Measurements from ENCODE around the gene DIAPH1.

Gene DIAPH1

DNA sequence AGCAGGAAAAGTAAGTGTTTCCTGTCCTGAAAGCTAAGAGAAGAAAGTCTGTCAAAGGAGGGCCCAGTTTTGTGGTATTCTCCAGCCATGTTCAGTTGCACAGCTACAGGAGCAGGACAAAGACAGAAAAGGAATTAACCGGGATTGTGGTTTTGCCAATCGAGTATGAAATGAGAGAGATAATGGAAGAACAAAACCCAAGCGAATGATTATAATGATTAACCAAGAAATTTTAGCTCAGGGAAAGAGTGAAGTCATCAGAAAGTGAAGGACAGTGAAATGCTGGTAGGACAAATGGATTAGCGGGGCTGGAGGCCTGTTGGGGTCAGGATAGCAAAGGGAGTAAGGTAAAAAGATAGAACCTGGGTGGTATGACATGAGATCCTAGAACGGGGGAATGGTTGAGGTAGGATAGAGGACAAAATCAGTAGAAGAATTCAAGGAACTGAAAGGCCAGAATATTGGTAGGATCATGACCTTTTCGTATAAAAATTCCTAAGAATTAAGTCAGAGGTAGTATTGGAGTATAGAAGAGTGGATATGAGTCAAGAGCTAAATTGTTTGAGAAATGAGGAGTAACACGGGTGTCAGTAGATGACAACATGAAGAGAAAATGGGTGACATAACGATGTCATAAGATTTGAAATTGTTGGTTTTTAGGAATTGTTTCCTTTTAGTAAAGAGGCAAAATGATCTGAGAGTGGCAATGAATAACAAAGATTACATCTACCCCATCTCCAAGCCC, 52.8 kb downstream of the DIAPH1 start:
- DNase-seq (ENCODE audit: low read depth in 2 of 2, low spot score in 1 of 2), result no peak

DNA sequence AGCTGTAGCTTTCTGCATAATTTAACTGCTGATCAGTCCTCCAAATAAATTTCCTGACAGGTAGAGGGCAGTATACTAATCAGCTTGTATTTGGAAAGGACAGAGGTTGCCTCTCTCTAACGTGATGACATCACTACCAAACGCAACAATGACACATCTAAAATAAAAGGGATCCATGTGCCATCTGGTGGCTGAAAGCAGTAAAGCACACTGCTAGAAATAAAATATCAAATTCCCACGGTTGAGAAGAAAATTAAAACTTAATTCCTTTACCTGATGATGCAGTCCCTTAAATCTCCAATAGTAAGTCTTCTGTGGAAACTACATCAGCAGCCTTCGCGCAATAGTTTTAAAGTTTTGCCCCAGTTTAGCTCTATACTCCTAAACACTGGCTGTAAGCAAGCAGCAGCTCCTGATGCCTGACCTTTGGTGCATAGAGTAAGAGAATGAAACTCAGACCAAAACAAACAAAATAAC, 54.5 kb downstream of the DIAPH1 start:
- peak in 1 of 2 donors; percentile 28 for DNase-seq (ENCODE audit: low read depth in 2 of 2, low spot score in 1 of 2)

DNA sequence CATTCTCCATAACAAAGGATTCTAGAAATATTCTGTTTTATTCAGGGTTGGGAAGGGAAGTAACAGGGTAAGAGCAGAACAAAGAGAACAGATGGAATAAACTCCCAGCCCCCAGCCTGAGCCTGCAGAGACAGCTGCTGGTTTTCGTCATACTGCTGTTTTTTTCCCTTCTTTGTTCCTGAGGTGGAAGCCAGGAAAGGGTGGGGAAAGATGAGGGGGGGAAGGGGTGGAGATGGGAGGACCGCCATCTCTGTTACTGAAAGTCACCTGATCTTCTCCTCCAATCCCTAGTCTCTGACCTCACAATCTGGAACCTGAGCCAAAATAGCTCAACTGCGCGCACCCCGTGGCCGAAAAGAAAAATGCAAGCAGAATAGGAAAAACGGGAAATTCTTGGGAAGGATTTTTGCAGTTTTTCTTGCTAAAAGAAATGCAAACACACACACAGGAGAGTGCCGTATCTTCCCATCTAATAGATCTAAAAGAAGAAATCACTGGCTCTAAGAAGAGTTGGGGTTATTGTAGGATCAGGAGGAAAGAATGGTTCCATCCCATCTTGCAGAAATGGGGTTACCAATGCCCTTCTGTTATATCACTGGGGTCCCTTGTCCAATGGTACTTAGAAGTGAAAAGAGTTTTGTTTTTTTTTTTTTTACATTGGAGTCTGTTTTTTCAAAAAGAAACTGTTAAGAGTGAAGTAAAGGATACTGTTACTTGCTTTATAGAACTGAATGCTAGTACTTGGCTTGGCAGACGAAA, 57.9 kb downstream of the DIAPH1 start:
- no peak for DNase-seq (ENCODE audit: low read depth in 2 of 2, low spot score in 1 of 2)

DNA sequence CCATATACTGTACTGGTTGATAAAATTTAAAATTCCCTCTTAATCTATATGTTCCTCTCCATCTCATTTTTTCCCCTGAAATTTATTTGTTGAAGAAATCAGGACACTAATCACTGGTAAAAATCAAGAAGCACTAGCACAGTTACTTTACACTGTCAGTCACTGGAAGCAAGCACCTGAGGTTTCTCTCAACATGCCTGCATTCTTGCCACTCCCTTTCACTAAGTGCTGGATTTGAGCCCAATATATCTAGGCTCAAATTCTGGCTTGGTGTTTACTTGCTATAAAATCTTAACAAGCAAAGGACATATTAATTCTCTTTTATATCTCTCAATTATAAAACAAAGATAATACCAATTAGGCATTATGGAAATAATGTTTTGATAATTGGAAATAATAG, 58.6 kb downstream of the DIAPH1 start:
- DNase-seq (ENCODE audit: low read depth in 2 of 2, low spot score in 1 of 2), result no peak

DNA sequence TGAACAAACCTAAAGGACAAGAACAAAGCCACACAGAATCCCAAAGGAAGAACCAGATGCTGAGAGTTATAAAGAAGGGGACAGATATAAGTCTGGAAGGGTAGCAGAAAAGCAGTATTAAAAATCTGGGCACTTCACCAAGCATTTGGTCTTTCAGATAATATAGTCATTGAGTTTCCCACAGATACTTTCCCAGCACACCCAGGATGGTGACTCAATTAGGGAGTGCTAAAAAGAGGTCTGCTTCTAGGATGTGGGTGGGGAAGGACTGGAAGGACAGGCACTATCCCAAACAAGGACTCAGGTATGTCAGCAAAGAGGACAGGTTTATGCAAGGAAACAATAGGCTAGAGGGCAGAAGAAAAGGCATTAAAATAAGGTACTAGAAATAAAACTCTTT, 59.3 kb downstream of the DIAPH1 start:
- DNase-seq (ENCODE audit: low read depth in 2 of 2, low spot score in 1 of 2), result no peak

DNA sequence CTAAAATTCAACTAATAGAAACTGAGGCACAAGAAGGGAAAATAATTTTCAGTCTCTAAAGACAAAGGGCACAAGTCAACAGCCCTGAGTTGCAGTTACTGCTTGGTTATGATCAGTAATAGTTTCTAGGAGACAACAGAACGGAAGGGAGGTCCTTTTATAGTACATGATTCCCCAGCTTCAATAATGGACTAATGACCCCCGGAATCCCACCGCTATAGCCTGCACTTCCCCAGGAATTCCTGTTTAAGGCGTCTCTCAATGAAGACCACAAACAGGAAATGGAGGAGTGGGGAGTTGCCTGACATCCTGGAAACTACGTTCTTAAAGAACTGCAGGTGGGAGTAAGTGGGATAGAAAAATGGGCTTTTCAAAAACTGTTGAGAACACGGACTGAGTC, 60.6 kb downstream of the DIAPH1 start:
- DNase-seq (ENCODE audit: low read depth in 2 of 2, low spot score in 1 of 2), result no peak

DNA sequence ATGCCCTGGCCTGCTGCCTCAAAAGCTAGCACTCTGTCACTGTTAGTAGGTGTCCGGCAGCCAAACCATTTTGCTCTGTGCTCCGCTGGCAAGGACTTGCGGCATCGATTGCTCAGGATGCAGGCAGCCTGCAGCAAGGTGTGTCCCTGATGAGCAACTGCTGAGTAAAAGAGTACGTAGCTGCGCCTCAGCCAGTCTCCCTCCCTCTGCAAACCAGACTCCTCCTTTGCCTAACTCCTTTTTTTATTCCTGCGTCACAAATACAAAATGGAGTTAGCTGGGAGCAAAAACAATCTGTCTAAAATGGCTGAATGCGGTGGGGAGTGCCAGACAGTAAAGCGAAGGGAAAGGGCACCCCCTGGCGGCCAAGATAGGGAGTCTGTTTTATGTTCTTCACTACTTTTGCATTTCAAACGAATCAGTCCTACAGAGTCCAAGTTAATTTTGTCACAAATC, 61.1 kb downstream of the DIAPH1 start:
- peak; percentile 32 to 63 for DNase-seq (ENCODE audit: low read depth in 2 of 2, low spot score in 1 of 2)

DNA sequence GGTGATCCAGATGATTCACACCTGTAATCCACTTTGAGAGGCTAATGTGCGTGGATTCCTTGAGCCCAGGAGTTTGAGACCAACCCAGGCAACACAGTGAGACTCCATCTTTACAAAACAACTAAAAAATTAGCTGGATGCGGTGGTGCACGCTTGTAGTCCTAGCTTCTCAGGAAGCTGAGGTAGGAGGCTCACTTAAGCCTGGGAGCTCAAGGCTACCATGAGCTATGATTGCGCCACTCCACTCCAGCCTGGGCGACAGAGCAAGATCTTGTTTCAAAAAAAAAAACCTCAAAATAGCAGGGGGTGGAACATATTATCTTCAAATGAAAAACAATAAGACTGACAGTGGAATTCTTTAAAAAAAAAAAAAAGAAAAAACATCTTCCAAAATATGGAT, 70.9 kb downstream of the DIAPH1 start:
- DNase-seq (ENCODE audit: low read depth in 2 of 2, low spot score in 1 of 2), result no peak

DNA sequence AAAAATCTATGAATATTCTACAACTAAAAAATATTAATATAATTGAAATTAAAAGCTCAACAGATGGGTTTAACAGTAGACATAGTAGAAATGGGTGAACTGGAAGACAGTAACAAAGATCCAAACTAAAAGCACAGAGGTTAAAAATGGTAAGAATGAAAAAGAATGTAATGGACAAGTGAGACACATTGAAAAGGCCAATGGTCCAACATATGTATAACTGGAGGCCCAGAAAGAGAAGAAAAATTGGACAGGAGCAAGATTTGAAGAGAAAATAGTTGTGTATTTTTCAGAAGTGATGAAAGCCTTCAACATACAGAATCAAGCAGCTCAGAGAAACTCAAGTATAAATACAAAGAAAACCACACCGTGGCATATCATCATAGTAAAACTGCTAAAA, 71.3 kb downstream of the DIAPH1 start:
- no peak for DNase-seq (ENCODE audit: low read depth in 2 of 2, low spot score in 1 of 2)

DNA sequence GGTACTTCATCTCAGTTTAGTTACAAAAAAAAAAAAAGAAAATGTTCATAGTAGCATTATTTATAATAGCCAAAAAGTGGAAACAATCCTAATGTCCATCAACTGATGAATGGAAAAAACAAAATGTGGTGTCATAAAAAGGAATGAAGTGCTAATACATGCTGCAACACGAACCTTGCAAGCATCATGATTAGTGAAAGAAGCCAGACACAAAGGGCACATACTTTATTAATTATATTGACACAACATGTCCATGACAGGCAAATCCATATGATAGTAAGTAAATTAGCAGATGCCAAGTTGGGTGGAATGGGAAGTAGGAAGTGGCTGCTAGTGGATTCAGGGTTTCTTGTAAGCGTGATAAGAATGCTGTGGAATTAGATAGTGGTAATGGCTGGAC, 75.7 kb downstream of the DIAPH1 start:
- DNase-seq (ENCODE audit: low read depth in 2 of 2, low spot score in 1 of 2), result no peak

DNA sequence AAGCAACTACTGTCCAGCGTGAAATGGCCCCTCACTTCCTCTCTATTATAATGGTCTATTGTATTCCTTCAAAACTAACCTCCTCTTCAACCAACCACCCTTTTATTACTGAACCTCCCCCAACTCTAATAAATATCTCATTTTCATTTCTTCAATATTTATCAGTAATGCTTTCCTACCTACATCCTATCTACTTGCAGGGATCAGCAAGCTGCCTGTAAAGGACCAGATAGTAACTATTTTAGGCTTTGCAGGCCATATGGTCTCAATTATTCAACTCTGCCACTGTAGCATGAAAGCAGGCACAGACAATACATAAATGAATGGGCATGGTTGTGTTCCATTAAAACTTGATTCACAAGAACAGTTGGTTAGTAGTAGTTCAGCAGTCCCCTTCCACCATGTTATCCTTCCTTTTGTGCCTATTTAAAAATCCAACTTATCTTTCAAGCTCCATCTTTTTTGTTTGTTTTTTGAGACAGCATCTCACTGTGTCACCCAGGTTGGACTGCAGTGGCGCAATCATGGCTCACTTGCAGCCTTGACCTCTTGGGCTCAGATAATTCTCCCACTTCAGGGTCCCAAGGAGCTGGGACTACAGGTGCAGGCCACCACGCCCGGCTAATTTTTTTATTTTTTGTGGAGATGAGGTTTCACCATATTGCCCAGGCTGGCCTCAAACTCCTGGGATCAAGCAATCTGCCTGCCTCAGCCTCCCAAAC, 84.1 kb downstream of the DIAPH1 start:
- DNase-seq (ENCODE audit: low read depth in 2 of 2, low spot score in 1 of 2), result no peak

DNA sequence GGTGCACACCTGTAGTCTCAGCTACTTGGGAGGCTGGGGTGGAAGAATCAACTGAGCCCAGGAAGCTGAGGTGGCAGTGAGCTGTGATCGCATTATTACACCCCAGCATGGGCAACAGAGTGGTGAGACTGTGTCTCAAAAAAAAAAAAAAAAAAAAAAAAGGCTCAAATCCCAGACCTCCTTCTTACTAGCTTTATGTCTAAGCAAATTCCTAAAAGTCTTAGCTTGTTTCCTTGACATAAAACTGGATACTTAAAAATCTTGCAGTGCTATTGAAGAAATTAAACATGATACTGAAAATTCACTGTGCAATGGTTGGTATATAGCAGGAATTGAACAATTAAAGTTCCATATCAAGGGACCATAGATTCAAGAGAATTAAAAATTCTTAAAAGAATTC, 84.9 kb downstream of the DIAPH1 start:
- no peak for DNase-seq (ENCODE audit: low read depth in 2 of 2, low spot score in 1 of 2)

DNA sequence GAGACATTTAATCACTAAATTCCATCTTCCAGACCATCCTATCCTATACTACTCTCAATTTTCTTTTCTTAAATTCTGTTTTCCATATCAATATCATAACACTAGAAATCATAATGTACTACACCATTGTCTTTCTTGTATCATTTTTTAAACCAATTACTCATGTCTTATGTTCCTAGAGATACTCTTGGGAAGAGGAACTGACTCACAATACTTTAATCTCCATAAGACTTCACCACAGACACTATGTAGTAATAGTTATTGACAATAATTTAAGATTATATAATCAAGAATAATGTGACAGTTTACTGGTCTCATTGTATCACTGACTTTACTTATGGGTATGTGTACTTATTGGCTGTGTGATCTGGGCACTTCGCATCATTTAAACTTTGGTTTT, 86.1 kb downstream of the DIAPH1 start:
- DNase-seq (ENCODE audit: low read depth in 2 of 2, low spot score in 1 of 2), result no peak

DNA sequence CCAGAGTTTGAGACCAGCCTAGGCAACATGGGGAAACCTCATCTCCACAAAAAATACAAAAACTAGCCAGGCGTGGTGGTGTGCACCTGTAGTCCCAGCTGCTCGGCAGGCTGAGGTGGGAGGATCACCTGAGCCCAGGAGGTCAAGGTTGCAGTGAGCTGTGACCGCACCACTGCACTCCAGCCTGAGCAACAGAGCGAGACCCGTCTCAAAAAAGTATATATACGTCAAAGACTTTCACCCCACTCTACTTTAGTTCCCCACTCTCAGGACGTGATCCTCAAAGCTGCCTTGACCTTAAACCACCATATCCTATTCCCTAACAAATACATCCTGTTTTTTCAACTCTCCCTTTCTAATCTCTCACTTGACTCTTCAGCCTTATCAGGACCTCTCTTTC, 88.9 kb downstream of the DIAPH1 start:
- DNase-seq (ENCODE audit: low read depth in 2 of 2, low spot score in 1 of 2), result no peak

DNA sequence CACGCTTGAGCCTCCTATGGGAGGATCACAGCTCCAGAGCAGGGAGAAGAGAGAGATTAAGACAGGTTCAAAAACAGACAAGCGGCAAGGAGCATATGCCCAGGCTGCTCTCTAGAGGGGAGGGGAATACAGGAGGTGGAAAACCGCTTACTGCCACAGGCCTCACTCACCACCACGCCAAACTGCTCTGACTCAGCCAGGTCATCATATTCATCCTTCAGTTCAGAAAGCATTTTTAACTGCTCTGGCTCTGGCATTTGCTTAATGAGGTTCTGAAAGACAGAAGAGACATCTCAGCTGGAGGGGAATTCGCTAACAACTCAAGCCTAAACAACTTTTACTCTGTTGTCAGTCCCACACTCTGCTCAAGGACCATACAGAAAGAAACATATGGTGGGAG, 89.8 kb downstream of the DIAPH1 start:
- no peak for DNase-seq (ENCODE audit: low read depth in 2 of 2, low spot score in 1 of 2)

DNA sequence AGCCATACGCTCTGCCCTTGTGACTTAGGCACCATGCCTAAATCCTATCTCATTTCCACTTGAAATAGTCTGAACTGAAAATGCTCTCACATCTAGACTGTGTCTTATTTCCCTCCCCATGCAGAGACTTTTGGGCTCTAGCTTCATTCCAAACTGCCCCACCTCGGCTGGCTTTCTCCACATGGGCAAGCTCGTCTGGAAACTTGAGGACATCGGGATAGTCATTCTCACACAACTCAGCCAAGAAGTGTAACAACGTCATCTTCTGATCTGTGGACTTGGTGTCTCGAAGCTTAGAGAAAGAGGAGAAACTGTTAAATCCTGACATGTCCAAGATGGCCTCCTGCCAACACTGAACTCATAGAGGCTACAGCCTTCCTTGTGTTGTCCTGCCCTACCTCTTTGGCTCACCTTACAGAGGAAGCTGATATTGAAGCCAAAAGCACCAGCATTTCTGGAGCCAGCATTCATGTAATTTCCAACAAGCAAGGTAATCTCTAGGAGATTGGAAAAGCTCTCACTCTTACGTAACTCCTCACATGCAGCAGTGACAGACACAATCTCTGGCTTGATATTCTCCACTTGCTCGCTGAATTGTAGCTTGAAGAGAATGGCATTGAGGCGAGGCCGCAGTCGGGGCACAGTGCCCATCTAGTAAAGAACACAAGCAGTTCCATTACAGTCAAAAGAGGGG, 90.4 kb downstream of the DIAPH1 start:
- DNase-seq (ENCODE audit: low read depth in 2 of 2, low spot score in 1 of 2), result no peak

DNA sequence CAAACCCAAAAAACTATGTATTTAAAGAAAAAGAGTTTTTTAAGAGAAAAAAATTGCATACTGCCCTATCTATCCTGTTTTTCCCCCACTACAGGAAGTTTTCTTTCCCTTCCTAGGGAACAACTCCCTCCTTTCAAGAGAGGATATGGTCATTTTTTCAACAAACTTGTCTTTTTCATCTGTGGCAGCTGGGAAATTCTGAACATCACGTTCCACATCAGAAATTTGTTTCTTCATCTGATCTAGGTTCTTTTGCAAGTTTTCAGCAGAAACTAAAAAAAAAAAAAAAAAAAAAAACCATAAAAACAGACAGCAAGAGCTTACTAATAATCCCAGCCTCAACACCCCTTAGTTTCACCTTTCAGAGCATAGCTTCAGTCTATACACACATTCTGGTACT, 91.4 kb downstream of the DIAPH1 start:
- DNase-seq (ENCODE audit: low read depth in 2 of 2, low spot score in 1 of 2), result no peak

DNA sequence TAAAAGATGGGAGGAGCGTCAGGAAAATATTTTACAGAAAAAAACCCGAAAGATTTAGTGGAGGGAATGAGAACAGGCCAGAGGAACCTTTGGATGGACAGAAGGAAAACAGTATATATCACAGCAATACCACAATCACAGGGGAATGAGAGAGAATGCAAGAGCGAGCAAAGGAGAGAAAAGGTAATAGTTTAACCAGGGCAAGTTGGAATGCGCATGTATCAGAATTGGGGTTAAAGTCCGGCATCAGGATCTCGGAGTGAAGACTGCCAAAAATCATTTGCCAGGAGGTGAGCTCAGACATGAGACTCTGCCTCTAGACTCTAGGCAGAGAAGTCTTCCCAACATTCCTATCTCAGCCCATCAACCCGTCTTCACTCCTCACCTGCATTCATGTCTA, 93.1 kb downstream of the DIAPH1 start:
- DNase-seq (ENCODE audit: low read depth in 2 of 2, low spot score in 1 of 2), result no peak

DNA sequence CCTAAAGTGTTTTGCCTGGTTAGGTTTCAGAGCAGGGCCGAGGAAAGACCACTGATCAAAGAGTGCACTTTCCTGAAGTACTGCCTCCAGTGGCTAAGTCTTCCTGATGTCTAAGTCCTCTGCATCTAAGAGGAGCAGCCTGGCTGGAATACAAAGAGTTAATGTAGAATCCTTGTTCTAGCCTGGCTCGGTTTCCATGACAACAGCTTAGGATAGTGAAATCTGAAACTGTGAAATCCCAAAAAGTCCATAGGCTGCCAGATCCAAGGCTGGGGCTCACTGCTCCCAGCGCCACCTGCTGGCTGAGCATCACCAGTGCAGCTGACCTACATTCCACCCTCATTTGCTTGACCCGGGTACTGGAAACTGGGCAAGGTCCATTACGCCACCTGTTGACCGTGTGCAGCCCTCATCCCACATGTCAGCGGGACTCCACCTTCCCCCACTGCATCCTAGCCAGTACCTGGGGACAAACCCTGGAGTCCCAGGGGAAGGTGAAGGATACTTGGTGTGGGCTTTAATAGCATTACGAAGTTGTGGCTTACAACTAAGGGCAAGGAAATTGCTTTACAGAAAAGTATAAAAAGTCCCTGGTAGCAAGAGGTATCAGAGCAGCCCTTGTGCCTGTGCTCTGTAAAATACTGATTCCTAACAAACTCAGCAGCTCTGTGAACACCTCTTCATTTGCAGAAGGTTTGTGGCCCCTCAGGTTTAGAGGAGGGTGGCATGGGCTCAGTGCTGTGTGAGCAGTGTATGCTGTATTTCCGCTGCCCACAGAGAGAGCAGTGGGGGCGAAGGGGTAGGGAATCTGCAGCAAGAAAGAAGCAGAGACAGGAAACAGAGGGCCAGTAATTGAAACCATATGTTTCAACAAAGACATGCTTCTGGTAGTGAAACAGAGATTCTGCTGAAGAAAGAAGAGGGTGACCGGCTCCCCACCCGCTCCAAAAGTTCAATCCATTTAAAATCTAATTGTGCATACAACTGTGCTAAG, 93.9 kb downstream of the DIAPH1 start:
- DNase-seq (ENCODE audit: low read depth in 2 of 2, low spot score in 1 of 2), result no peak

DNA sequence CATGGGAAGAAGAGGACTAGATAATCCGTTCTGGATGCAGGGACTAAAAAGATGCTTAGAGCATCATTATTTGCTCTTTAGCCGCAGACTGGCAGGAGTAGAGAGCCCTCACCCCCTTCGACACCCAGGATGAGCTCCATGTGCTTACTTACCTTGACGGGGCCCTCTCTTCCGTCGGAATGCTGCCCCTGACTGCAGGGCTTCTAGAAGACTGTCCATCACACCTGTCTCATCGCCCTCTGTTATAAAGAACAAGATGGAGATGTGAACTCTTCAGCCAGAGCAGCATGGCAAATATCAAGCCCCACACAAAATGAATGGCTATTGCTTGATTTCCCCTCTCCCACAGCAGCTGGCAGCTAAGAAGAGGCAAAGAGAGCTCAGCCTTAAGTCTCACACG, 94.8 kb downstream of the DIAPH1 start:
- DNase-seq (ENCODE audit: low read depth in 2 of 2, low spot score in 1 of 2), result no peak

Measured in stimulated activated CD8-positive, alpha-beta memory T cell treated with anti-CD3 and anti-CD28 coated beads, Interleukin-4, amount 100 ng/mL, for 4 hours (primary cell).